Trophoblast cell (in vitro differentiated cells and primary cell): ENCODE results near the gene IQCK.

Experiments used
- DNase-seq, 2 donors: peaks; one replicate each; pipeline ENCODE4 v3.0.0-alpha.2; 2016
- H2AFZ ChIP-seq: 2 replicates; pipeline ENCODE4 v1.6.1; 2013; ENCODE audit warnings: low read length, moderate library complexity, mild to moderate bottlenecking; ENCODE audit not compliant: insufficient read depth, poor library complexity
- H2AK5ac ChIP-seq: 2 replicates; pipeline ENCODE4 v1.6.1; 2013; ENCODE audit warnings: mild to moderate bottlenecking, low read length
- H2BK120ac ChIP-seq: 2 replicates; pipeline ENCODE4 v1.6.1; 2013; ENCODE audit warnings: low read length, mild to moderate bottlenecking, moderate library complexity; ENCODE audit not compliant: insufficient read depth, poor library complexity
- H2BK12ac ChIP-seq: 2 replicates; pipeline ENCODE4 v1.6.1; 2013; ENCODE audit warnings: mild to moderate bottlenecking, low read length, moderate library complexity
- H2BK5ac ChIP-seq: 2 replicates; pipeline ENCODE4 v1.6.1; 2013; ENCODE audit warnings: low read length, low read depth, moderate library complexity, mild to moderate bottlenecking; ENCODE audit not compliant: poor library complexity
- H3K14ac ChIP-seq: 2 replicates; pipeline ENCODE4 v1.6.1; 2013; ENCODE audit warnings: mild to moderate bottlenecking, low read length
- H3K18ac ChIP-seq: 2 replicates; pipeline ENCODE4 v1.6.1; 2013; ENCODE audit warnings: mild to moderate bottlenecking, low read length
- H3K23ac ChIP-seq: 2 replicates; pipeline ENCODE4 v1.6.1; 2013; ENCODE audit warnings: low read length
- H3K27ac ChIP-seq: 2 replicates; pipeline ENCODE4 v1.5.1; 2013; ENCODE audit warnings: low read depth, mild to moderate bottlenecking, inconsistent platforms, low read length, moderate library complexity
- H3K27me3 ChIP-seq: 2 replicates; pipeline ENCODE4 v1.6.1; 2013; ENCODE audit warnings: inconsistent platforms, mild to moderate bottlenecking, low read length, moderate library complexity; ENCODE audit not compliant: insufficient read depth
- H3K36me3 ChIP-seq, 2 experiments: 1 replicate in 1 of 2; 2 replicates in 1 of 2; pipeline ENCODE4 v1.6.1; 2013; ENCODE audit warnings: low read length in 2 of 2, mild to moderate bottlenecking in 2 of 2, moderate library complexity in 1 of 2; ENCODE audit not compliant: insufficient read depth in 2 of 2, control insufficient read depth in 1 of 2
- H3K4ac ChIP-seq: 2 replicates; pipeline ENCODE4 v1.6.1; 2013; ENCODE audit warnings: low read depth, mild to moderate bottlenecking, low read length, moderate library complexity
- H3K4me1 ChIP-seq, 2 experiments: 1 replicate in 1 of 2; 2 replicates in 1 of 2; pipeline ENCODE4 v1.6.1; 2013; ENCODE audit warnings: low read length in 2 of 2, mild to moderate bottlenecking in 2 of 2, moderate library complexity in 1 of 2; ENCODE audit not compliant: insufficient read depth in 2 of 2, control insufficient read depth in 1 of 2
- H3K4me2 ChIP-seq: 2 replicates; pipeline ENCODE4 v1.6.1; 2013; ENCODE audit warnings: inconsistent platforms, mild to moderate bottlenecking, low read length, moderate library complexity
- H3K4me3 ChIP-seq: 2 replicates; pipeline ENCODE4 v1.5.1; 2013; ENCODE audit warnings: mild to moderate bottlenecking, low read depth, low read length, inconsistent platforms
- H3K79me1 ChIP-seq: one replicate; pipeline ENCODE4 v1.6.1; 2013; ENCODE audit warnings: low read length
- H3K79me2 ChIP-seq: 2 replicates; pipeline ENCODE4 v1.6.1; 2013; ENCODE audit warnings: low read length, mild to moderate bottlenecking; ENCODE audit not compliant: control insufficient read depth, insufficient read depth, poor library complexity
- H3K9ac ChIP-seq: 2 replicates; pipeline ENCODE4 v1.6.1; 2013; ENCODE audit warnings: mild to moderate bottlenecking, low read length
- H3K9me3 ChIP-seq: 2 replicates; pipeline ENCODE4 v1.6.1; 2013; ENCODE audit warnings: low read depth, mild to moderate bottlenecking, control low read depth, inconsistent platforms, low read length; ENCODE audit not compliant: insufficient read depth
- H4K12ac ChIP-seq: 2 replicates; pipeline ENCODE4 v1.6.1; 2013; ENCODE audit warnings: low read depth, mild to moderate bottlenecking, low read length, moderate library complexity
- H4K8ac ChIP-seq: 2 replicates; pipeline ENCODE4 v1.6.1; 2013; ENCODE audit warnings: low read depth, mild to moderate bottlenecking, low read length, moderate library complexity
- H4K91ac ChIP-seq: one replicate; pipeline ENCODE4 v1.6.1; 2013; ENCODE audit warnings: low read depth, mild to moderate bottlenecking, low read length, moderate library complexity
- WGBS: extraction: QIAGEN DNeasy Blood & Tissue Kit; methylation state at CpG from one replicate; pipeline ENCODE4 v1.1.7; 2013; ENCODE audit warnings: missing lambda C conversion rate; ENCODE audit not compliant: insufficient read length, insufficient coverage; ENCODE audit errors: extremely low coverage; 5-methylcytosine and 5-hydroxymethylcytosine counted together

The IQCK gene

GRCh38 chr16:19707569-19708295 lies 10.3 kb upstream of the IQCK start:
- Histone ChIP-seq H3K79me2 (no peaks in the 10 kb centered on the region), H4K12ac (no peak overlapping the region), H3K4me3 (no peak overlapping the region), H2AK5ac (no peak overlapping the region), H2BK5ac (no peak overlapping the region), H3K14ac (no peak overlapping the region), H3K36me3 (peaks cover 57 to 67% of the 10 kb centered on the region in 2 experiments), H3K4ac (no peak overlapping the region), H2BK12ac (no peak overlapping the region), H3K9me3 (no peaks in the 10 kb centered on the region), H3K9ac (no peak overlapping the region), H3K27ac (no peak overlapping the region), H4K8ac (no peak overlapping the region), H3K4me1 (peaks cover 14% of the 10 kb centered on the region in 2 experiments), H2BK120ac (no peak overlapping the region), H3K4me2 (no peak overlapping the region), H2AFZ (no peak overlapping the region), H3K79me1 (peaks cover 3% of the 10 kb centered on the region), H4K91ac (no peak overlapping the region), H3K27me3 (no peaks in the 10 kb centered on the region), H3K18ac (no peak overlapping the region), H3K23ac (no peak overlapping the region)
- no peak for DNase-seq
- 100% methylated on average over 3 of the region's 22 CpGs for WGBS

- Histone ChIP-seq H2AK5ac (peak overlapping the region; percentile 19), H3K79me2 (no peaks in the 10 kb centered on the region), H4K12ac (no peak overlapping the region), H3K14ac (no peak overlapping the region), H3K4me3 (no peak overlapping the region), H3K4ac (no peak overlapping the region), H3K23ac (no peak overlapping the region), H2BK12ac (no peak overlapping the region), H2BK5ac (no peak overlapping the region), H3K79me1 (peaks cover 3% of the 10 kb centered on the region), H3K36me3 (peaks cover 62 to 68% of the 10 kb centered on the region in 2 experiments), H3K27ac (no peak overlapping the region), H2AFZ (no peak overlapping the region), H3K18ac (no peak overlapping the region), H4K8ac (no peak overlapping the region), H3K4me1 (peaks cover 14% of the 10 kb centered on the region in 2 experiments), H3K27me3 (no peaks in the 10 kb centered on the region), H4K91ac (no peak overlapping the region), H2BK120ac (no peak overlapping the region), H3K9ac (no peak overlapping the region), H3K4me2 (no peak overlapping the region), H3K9me3 (no peaks in the 10 kb centered on the region)
- WGBS = no CpG with 5 or more reads among the region's 18 CpGs
- DNase-seq = no peak
Measured at GRCh38 chr16:19708296-19709205, 9.5 kb upstream of the IQCK start.

- H3K4me1 ChIP-seq = peaks cover 10% of the 10 kb centered on the region in 2 experiments
- H4K12ac ChIP-seq = no peak overlapping the region
- no peak overlapping the region for H4K91ac ChIP-seq
- no peak overlapping the region for H3K4me2 ChIP-seq
- H4K8ac ChIP-seq = no peak overlapping the region
- no peak for DNase-seq
- H3K27ac ChIP-seq = no peak overlapping the region
- H2BK5ac ChIP-seq = no peak overlapping the region
- H2AFZ ChIP-seq = no peak overlapping the region
- H3K27me3 ChIP-seq = no peaks in the 10 kb centered on the region
- H3K4me3 ChIP-seq = no peak overlapping the region
- H2BK120ac ChIP-seq = no peak overlapping the region
- H3K9ac ChIP-seq = no peak overlapping the region
- H3K14ac ChIP-seq = no peak overlapping the region
- H3K9me3 ChIP-seq = no peaks in the 10 kb centered on the region
- WGBS = no CpG with 5 or more reads among the region's 22 CpGs
- H3K18ac ChIP-seq = peak overlapping the region; percentile 18
- H3K4ac ChIP-seq = no peak overlapping the region
- peaks cover 60 to 67% of the 10 kb centered on the region in 2 experiments for H3K36me3 ChIP-seq
- no peak overlapping the region for H3K23ac ChIP-seq
- no peak overlapping the region for H2BK12ac ChIP-seq
- peaks cover 3% of the 10 kb centered on the region for H3K79me1 ChIP-seq
- no peaks in the 10 kb centered on the region for H3K79me2 ChIP-seq
- no peak overlapping the region for H2AK5ac ChIP-seq
Measured at GRCh38 chr16:19709381-19710136, 8.5 kb upstream of the IQCK start.

- Histone ChIP-seq H4K91ac (no peak overlapping the region), H3K9ac (no peak overlapping the region), H3K36me3 (peaks cover 54 to 61% of the 10 kb centered on the region in 2 experiments), H3K4ac (no peak overlapping the region), H3K79me2 (no peaks in the 10 kb centered on the region), H3K4me2 (no peak overlapping the region), H3K27ac (no peak overlapping the region), H2BK5ac (no peak overlapping the region), H2BK120ac (no peak overlapping the region), H3K4me1 (peaks cover 3% of the 10 kb centered on the region in 2 experiments), H3K27me3 (no peaks in the 10 kb centered on the region), H3K18ac (no peak overlapping the region), H2BK12ac (no peak overlapping the region), H4K8ac (no peak overlapping the region), H3K9me3 (no peaks in the 10 kb centered on the region), H3K79me1 (no peaks in the 10 kb centered on the region), H3K14ac (no peak overlapping the region), H3K4me3 (no peak overlapping the region), H2AK5ac (no peak overlapping the region), H2AFZ (no peak overlapping the region), H3K23ac (no peak overlapping the region), H4K12ac (no peak overlapping the region)
- WGBS = no CpG with 5 or more reads among the region's 23 CpGs
- no peak for DNase-seq
Measured at GRCh38 chr16:19710191-19710908, 7.7 kb upstream of the IQCK start.
